CD1c-positive myeloid dendritic cell (primary cell): ENCODE data around the gene ANGEL2.
"Not testable (repeated sequence)": the region's sequence is repeated elsewhere in the genome, so short reads cannot be mapped to it uniquely, and the experiment has no call there.

ENCODE experiments used
- DNase-seq: peaks from one replicate; pipeline ENCODE4 v3.0.0-alpha.2; 2016; ENCODE audit errors: extremely low spot score

Gene ANGEL2

GRCh38 chr1:212975111-212975918 is 40.4 kb downstream of the ANGEL2 start:
- DNase-seq: no peak

- no peak for DNase-seq
These were observed 41.0 kb downstream of the ANGEL2 start for GRCh38 chr1:212974711-212975110.

GRCh38 chr1:212973899-212974298 is 41.8 kb downstream of the ANGEL2 start:
- DNase-seq: no peak

GRCh38 chr1:212973426-212973825 is 42.2 kb downstream of the ANGEL2 start:
- DNase-seq: no peak

- DNase-seq: no peak
These were observed 44.4 kb downstream of the ANGEL2 start for GRCh38 chr1:212971312-212971711.

GRCh38 chr1:212970085-212970484 is 45.6 kb downstream of the ANGEL2 start:
- no peak for DNase-seq

GRCh38 chr1:212968368-212968863 is 47.3 kb downstream of the ANGEL2 start:
- DNase-seq: no peak

GRCh38 chr1:212967801-212968200 is 47.9 kb downstream of the ANGEL2 start:
- DNase-seq: peak; percentile 21

GRCh38 chr1:212966616-212967015 is 49.1 kb downstream of the ANGEL2 start:
- DNase-seq: no peak

GRCh38 chr1:212964993-212965392 is 50.7 kb downstream of the ANGEL2 start:
- not testable (repeated sequence) for DNase-seq

- DNase-seq: no peak
These were observed 51.6 kb downstream of the ANGEL2 start for GRCh38 chr1:212964102-212964501.

- no peak for DNase-seq
These were observed 53.2 kb downstream of the ANGEL2 start for GRCh38 chr1:212962509-212962908.

GRCh38 chr1:212960932-212961331 is 54.7 kb downstream of the ANGEL2 start:
- no peak for DNase-seq

GRCh38 chr1:212959266-212960220 is 56.1 kb downstream of the ANGEL2 start:
- DNase-seq: no peak

GRCh38 chr1:212958175-212958574 is 57.5 kb downstream of the ANGEL2 start:
- no peak for DNase-seq

- no peak for DNase-seq
These were observed 58.1 kb downstream of the ANGEL2 start for GRCh38 chr1:212957546-212957945.

GRCh38 chr1:212955961-212956620 is 59.6 kb downstream of the ANGEL2 start:
- peak; percentile 49 for DNase-seq

GRCh38 chr1:212955098-212955497 is 60.6 kb downstream of the ANGEL2 start:
- no peak for DNase-seq

- DNase-seq: peak; percentile 17
These were observed 61.2 kb downstream of the ANGEL2 start for GRCh38 chr1:212954514-212954913.

GRCh38 chr1:212953321-212953720 is 62.3 kb downstream of the ANGEL2 start:
- peak; percentile 69 for DNase-seq

- DNase-seq: no peak
These were observed 63.1 kb downstream of the ANGEL2 start for GRCh38 chr1:212952641-212952976.
